Measurements from ENCODE around the gene PTPRZ1. TPM values are rescaled to one million over a fixed set of nuclear protein-coding genes. Genes with fewer than 3 reads are reported as not detected.

The PTPRZ1 gene
- polyA plus RNA-seq, 3 donors = not detected

- Histone ChIP-seq H3K4me1 (ENCODE audit: control insufficient read depth in 1 of 2, insufficient read depth in 2 of 2, low read length in 2 of 2) (no peaks in the 10 kb centered on the region), H3K27me3 (ENCODE audit: control insufficient read depth in 2 of 2, insufficient read depth in 2 of 2, low read length in 2 of 2) (no peaks in the 10 kb centered on the region), H3K79me2 (ENCODE audit: insufficient read depth, low read length) (no peaks in the 10 kb centered on the region), H4K20me1 (ENCODE audit: insufficient read depth, low read length) (no peaks in the 10 kb centered on the region), H3K9ac (ENCODE audit: insufficient read depth, low read length, poor library complexity, severe bottlenecking) (no peak overlapping the region), H3K27ac (ENCODE audit: low read depth in 1 of 2, low read length in 2 of 2) (no peak overlapping the region), H3K4me2 (replicated peaks; ENCODE audit: extremely low read depth, low read length, poor library complexity, severe bottlenecking) (no peak overlapping the region), H3K4me3 (replicated peaks in 1 of 3; ENCODE audit: low read depth in 2 of 3, low read length in 3 of 3) (no peak overlapping the region), H2AFZ (ENCODE audit: insufficient read depth, low read depth, low read length, poor library complexity, severe bottlenecking) (no peak overlapping the region), H3K9me3 (replicated peaks in 1 of 2; ENCODE audit: control insufficient read depth in 1 of 2, insufficient read depth in 1 of 2, low read length in 2 of 2) (no peaks in the 10 kb centered on the region), H3K36me3 (replicated peaks in 1 of 2; ENCODE audit: control insufficient read depth in 1 of 2, insufficient read depth in 2 of 2, low read length in 2 of 2) (no peaks in the 10 kb centered on the region)
- H3K4me3 Mint-ChIP-seq = no peak overlapping the region
- peaks cover 0 to 3% (median 2%) of the 10 kb centered on the region in 3 donors for H3K27me3 Mint-ChIP-seq (ENCODE audit: low read depth in 3 of 3)
- H3K4me1 Mint-ChIP-seq = no peaks in the 10 kb centered on the region
- peaks cover 0 to 3% (median 0%) of the 10 kb centered on the region in 7 donors for H3K9me3 Mint-ChIP-seq
- intact Hi-C loops (cut with micrococcal nuclease) = no loop called here
- no peaks in the 10 kb centered on the region for H3K36me3 Mint-ChIP-seq
- no peak for TF ChIP-seq CTCF (IDR thresholded peaks at IDR 0.05)
- no peak for DNase-seq
- WGBS (ENCODE audit: insufficient coverage) = no CpG with 5 or more reads among the region's 4 CpGs
- H3K27ac Mint-ChIP-seq = no peak overlapping the region
Observed at GRCh38 chr7:121960678-121961077, 87.7 kb downstream of the PTPRZ1 start.

DNA sequence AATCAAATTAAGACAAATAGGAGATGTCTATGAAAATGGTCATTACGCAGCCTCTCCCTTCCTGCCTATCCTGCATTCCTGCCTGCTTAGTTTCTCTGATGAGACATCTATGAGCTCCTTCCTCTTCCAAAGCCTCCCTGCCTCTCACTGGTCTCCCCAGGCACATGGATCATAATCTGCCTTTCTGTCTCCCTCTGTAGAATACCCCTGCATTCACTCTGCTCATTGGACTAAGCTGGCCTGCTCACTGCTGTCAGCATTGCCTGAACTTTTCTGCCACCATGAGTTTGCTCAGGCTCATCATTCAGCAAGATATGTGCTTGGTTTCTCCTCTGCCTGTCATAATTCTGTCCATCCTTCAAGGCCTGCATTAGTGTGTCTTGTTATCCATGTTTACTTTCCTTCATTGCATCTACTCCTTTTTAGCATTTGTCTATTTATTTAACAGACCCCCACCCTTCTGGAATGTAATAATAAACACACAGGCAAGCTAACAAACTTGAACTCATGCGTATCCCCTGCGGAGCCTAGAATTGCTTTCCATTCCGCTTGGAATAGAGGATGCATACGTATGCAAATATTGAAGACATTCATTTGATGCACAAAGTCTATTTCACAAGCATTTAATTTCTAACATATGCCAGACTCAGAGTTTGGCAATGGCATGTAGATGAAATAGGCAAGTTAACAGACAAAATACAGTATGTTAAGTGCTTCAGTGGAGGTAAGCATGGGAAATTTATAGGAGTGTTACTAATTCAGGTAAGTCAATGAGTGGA, 88.3 kb downstream of the PTPRZ1 start:
- peaks cover 0 to 3% (median 0%) of the 10 kb centered on the region in 7 donors for H3K9me3 Mint-ChIP-seq
- H3K27ac ChIP-seq (ENCODE audit: low read depth in 1 of 2, low read length in 2 of 2) = no peak overlapping the region
- H4K20me1 ChIP-seq (ENCODE audit: insufficient read depth, low read length) = no peaks in the 10 kb centered on the region
- peaks cover 0 to 2% (median 1%) of the 10 kb centered on the region in 3 donors for H3K27me3 Mint-ChIP-seq (ENCODE audit: low read depth in 3 of 3)
- no peaks in the 10 kb centered on the region for H3K79me2 ChIP-seq (ENCODE audit: insufficient read depth, low read length)
- no peak for TF ChIP-seq CTCF (IDR thresholded peaks at IDR 0.05)
- H3K36me3 Mint-ChIP-seq = no peaks in the 10 kb centered on the region
- H3K4me2 ChIP-seq (replicated peaks; ENCODE audit: extremely low read depth, low read length, poor library complexity, severe bottlenecking) = no peak overlapping the region
- H3K4me3 Mint-ChIP-seq = no peak overlapping the region
- DNase-seq = no peak
- intact Hi-C loops (cut with micrococcal nuclease) = no loop called here
- H3K4me1 ChIP-seq (ENCODE audit: control insufficient read depth in 1 of 2, insufficient read depth in 2 of 2, low read length in 2 of 2) = no peaks in the 10 kb centered on the region
- no peaks in the 10 kb centered on the region for H3K36me3 ChIP-seq (replicated peaks in 1 of 2; ENCODE audit: control insufficient read depth in 1 of 2, insufficient read depth in 2 of 2, low read length in 2 of 2)
- no peaks in the 10 kb centered on the region for H3K9me3 ChIP-seq (replicated peaks in 1 of 2; ENCODE audit: control insufficient read depth in 1 of 2, insufficient read depth in 1 of 2, low read length in 2 of 2)
- no peak overlapping the region for H3K27ac Mint-ChIP-seq
- WGBS (ENCODE audit: insufficient coverage) = no CpG with 5 or more reads among the region's 5 CpGs
- no peak overlapping the region for H3K9ac ChIP-seq (ENCODE audit: insufficient read depth, low read length, poor library complexity, severe bottlenecking)
- H2AFZ ChIP-seq (ENCODE audit: insufficient read depth, low read depth, low read length, poor library complexity, severe bottlenecking) = no peak overlapping the region
- H3K27me3 ChIP-seq (ENCODE audit: control insufficient read depth in 2 of 2, insufficient read depth in 2 of 2, low read length in 2 of 2) = no peaks in the 10 kb centered on the region
- no peak overlapping the region for H3K4me3 ChIP-seq (replicated peaks in 1 of 3; ENCODE audit: low read depth in 2 of 3, low read length in 3 of 3)
- no peaks in the 10 kb centered on the region for H3K4me1 Mint-ChIP-seq

Measured in CD14-positive monocyte (primary cell).